GM12891 (cell line): ENCODE measurements around the gene SHB.

Experiments used
- POLR2A ChIP-seq: IDR thresholded peaks from 2 replicates; pipeline ENCODE4 v1.6.1; 2011; ENCODE audit warnings: low read depth, low read length, control low read depth
- POLR2AphosphoS5 ChIP-seq: IDR thresholded peaks from 2 replicates; pipeline ENCODE4 v1.6.1; 2011; ENCODE audit warnings: low read depth, low read length, control low read depth
- POU2F2 ChIP-seq: IDR thresholded peaks from 2 replicates; pipeline ENCODE4 v1.6.1; 2011; ENCODE audit warnings: low read depth, mild to moderate bottlenecking, control low read depth, low read length, moderate library complexity
- SPI1 ChIP-seq: IDR thresholded peaks from 2 replicates; pipeline ENCODE4 v1.6.1; 2011; ENCODE audit warnings: low read depth, low read length, control low read depth
- TAF1 ChIP-seq: IDR thresholded peaks from 2 replicates; pipeline ENCODE4 v1.6.1; 2011; ENCODE audit warnings: low read depth, low read length, control low read depth

DNA sequence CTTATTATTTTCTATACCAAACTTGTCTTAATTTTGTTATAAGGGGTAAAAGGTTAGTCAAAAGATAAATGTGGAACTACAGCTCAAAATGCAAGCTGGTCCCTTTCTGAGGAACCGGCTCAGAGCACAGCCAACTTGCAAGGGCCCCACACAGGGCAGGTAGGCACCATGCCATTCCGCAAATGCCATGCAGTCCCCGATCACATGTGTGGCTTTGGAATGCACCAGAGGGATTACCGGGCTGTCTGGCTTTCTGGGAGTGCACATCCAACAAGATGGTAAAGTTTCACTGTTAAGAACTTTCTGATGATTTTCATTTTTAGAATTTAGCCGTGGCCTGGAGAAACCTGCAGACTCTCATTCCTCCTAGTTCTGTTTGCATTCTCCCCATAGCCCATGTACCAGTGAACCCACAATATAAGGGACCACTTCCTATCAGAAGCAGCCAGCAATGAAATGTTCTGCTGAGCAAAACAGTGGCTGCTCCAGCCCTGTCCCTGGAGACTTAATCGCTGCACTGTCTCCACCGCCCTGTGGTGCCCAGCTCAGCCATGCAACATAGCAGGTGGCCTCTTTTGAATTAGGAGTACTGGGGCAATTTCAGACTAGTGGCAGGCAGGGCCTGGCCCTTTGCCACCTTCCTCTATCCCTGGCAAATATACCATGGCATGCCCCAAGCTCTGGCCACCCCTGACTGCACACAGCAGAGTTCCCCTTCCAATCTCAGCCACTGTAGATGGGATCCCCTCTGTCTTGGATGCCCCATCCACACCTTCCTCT lies 11.4 kb downstream of the SHB start:
- TF ChIP-seq POLR2A, result no peak
- TF ChIP-seq TAF1, result no peak
- no peak for TF ChIP-seq SPI1
- TF ChIP-seq POLR2AphosphoS5, result no peak
- no peak for TF ChIP-seq POU2F2
